Measurements from ENCODE around the gene SLC25A45. TPM values are rescaled to one million over a fixed set of nuclear protein-coding genes. Genes with fewer than 3 reads are reported as not detected.

SLC25A45 gene
- total RNA-seq, 2 donors from 2014 or later: 52.4 to 67.2 TPM

GRCh38 chr11:65329944-65330403 is 52.5 kb downstream of the SLC25A45 start:
- no peak overlapping the region for H3K4me3 ChIP-seq
- ATAC-seq: peak; percentile 70
- TF ChIP-seq POLR2A (IDR thresholded peaks at IDR 0.05) (no peak), CTCF (IDR thresholded peaks at IDR 0.05) (peak; percentile 77 to 91 (median 82))
- H3K27ac ChIP-seq: peak overlapping the region in 2 of 4 donors; percentile 16 to 17
- whole genome bisulfite sequencing, 2 donors: 5 to 6% methylated on average over 13 of the region's 13 CpGs
- DNase-seq: peak; percentile 93 to 96 (median 94)
- no peaks in the 10 kb centered on the region for H3K27me3 ChIP-seq
- intact Hi-C loops (cut with DNase I): no loop called here
- H3K9me3 ChIP-seq: no peaks in the 10 kb centered on the region
- H3K36me3 ChIP-seq (replicated peaks in 1 of 2; ENCODE audit: insufficient read depth in 1 of 2, low read depth in 2 of 2): no peaks in the 10 kb centered on the region
- peaks cover 17% of the 10 kb centered on the region for H3K4me1 ChIP-seq

- Histone ChIP-seq H3K27me3 (no peaks in the 10 kb centered on the region), H3K4me1 (peaks cover 12% of the 10 kb centered on the region), H3K9me3 (no peaks in the 10 kb centered on the region), H3K27ac (peak overlapping the region in 2 of 4 donors; percentile 16 to 17), H3K4me3 (no peak overlapping the region), H3K36me3 (replicated peaks in 1 of 2; ENCODE audit: insufficient read depth in 1 of 2, low read depth in 2 of 2) (no peaks in the 10 kb centered on the region)
- no peak for ATAC-seq
- WGBS, 2 donors: 52 to 60% methylated on average over 2 of the region's 2 CpGs
- intact Hi-C loops (cut with DNase I): no loop called here
- TF ChIP-seq POLR2A (IDR thresholded peaks at IDR 0.05): no peak
- TF ChIP-seq CTCF (IDR thresholded peaks at IDR 0.05): no peak
- no peak for DNase-seq
Measured at GRCh38 chr11:65329478-65329877, 53.0 kb downstream of the SLC25A45 start.

GRCh38 chr11:65327021-65327420 is 55.4 kb downstream of the SLC25A45 start:
- Histone ChIP-seq H3K9me3 (no peaks in the 10 kb centered on the region), H3K27ac (no peak overlapping the region), H3K4me1 (peaks cover 9% of the 10 kb centered on the region), H3K36me3 (replicated peaks in 1 of 2; ENCODE audit: insufficient read depth in 1 of 2, low read depth in 2 of 2) (no peaks in the 10 kb centered on the region), H3K27me3 (no peaks in the 10 kb centered on the region), H3K4me3 (no peak overlapping the region)
- DNase-seq (no peak), ATAC-seq (no peak)
- 83 to 87% methylated on average over 8 of the region's 8 CpGs for WGBS, 2 donors
- intact Hi-C loops (cut with DNase I): no loop called here
- TF ChIP-seq CTCF (IDR thresholded peaks at IDR 0.05) (no peak), POLR2A (IDR thresholded peaks at IDR 0.05) (no peak)

DNA sequence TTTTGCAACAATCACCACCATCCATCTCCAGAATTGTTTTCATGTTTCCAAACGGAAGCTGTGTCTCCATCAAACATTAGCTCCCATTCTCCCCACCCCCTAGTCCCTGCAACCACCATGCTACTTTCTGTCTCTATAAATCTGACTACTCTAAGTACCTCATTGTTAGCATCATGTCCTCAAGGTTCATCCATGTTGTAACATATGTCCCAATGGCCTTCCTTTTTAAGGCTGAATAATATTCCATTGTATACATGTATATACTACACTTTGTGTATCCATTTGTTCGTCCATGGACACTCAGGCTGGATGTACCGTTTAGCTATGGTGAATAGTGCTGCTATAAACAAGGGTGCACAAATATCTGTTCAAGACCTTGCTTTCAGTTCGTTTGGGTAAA is 57.0 kb downstream of the SLC25A45 start:
- no peak overlapping the region for H3K27ac ChIP-seq
- 74 to 75% methylated on average over 4 of the region's 4 CpGs for WGBS, 2 donors
- intact Hi-C loops (cut with DNase I): no loop called here
- H3K9me3 ChIP-seq: no peaks in the 10 kb centered on the region
- no peak for ATAC-seq
- no peak overlapping the region for H3K4me3 ChIP-seq
- no peaks in the 10 kb centered on the region for H3K27me3 ChIP-seq
- no peaks in the 10 kb centered on the region for H3K36me3 ChIP-seq (replicated peaks in 1 of 2; ENCODE audit: insufficient read depth in 1 of 2, low read depth in 2 of 2)
- peaks cover 9% of the 10 kb centered on the region for H3K4me1 ChIP-seq
- no peak for DNase-seq
- no peak for TF ChIP-seq POLR2A (IDR thresholded peaks at IDR 0.05)
- no peak for TF ChIP-seq CTCF (IDR thresholded peaks at IDR 0.05)

Other genes starting within 250 kb of the SLC25A45 start
- 10 to 100 TPM; 41.0 to 97.2 TPM for gene SYVN1, start 248.1 kb downstream of the SLC25A45 start, total RNA-seq
- gene SPDYC, start 212.4 kb downstream of the SLC25A45 start, total RNA-seq: not detected
- gene CAPN1, start 200.7 kb downstream of the SLC25A45 start, total RNA-seq: 100 to 1,000 TPM; 142 to 245 TPM
- gene POLA2, start 120.7 kb downstream of the SLC25A45 start, total RNA-seq: 10 to 100 TPM in 1 of 2 donors, 1 to 10 TPM in 1; 7.3 to 19.1 TPM
- 10 to 100 TPM in 1 of 2 donors, 1 to 10 TPM in 1; 8.3 to 16.8 TPM for gene CDC42EP2, start 67.8 kb downstream of the SLC25A45 start, total RNA-seq
- 10 to 100 TPM; 18.1 to 30.1 TPM for gene DPF2, start 48.8 kb downstream of the SLC25A45 start, total RNA-seq
- gene TIGD3, start 27.9 kb downstream of the SLC25A45 start, total RNA-seq: not detected
- 10 to 100 TPM; 20.0 to 46.8 TPM for gene FRMD8, start 4.0 kb upstream of the SLC25A45 start, total RNA-seq
- 100 to 1,000 TPM; 376 to 539 TPM for gene NEAT1, start 40.2 kb upstream of the SLC25A45 start, total RNA-seq
- gene MALAT1, start 116.4 kb upstream of the SLC25A45 start, total RNA-seq: over 10,000 TPM; 10,129 to 14,092 TPM
- 10 to 100 TPM; 55.0 to 62.3 TPM for gene SCYL1, start 142.4 kb upstream of the SLC25A45 start, total RNA-seq
- gene LTBP3, start 175.7 kb upstream of the SLC25A45 start, total RNA-seq: 100 to 1,000 TPM; 131 to 330 TPM
- 10 to 100 TPM; 39.2 to 66.9 TPM for gene ZNRD2, start 187.8 kb upstream of the SLC25A45 start, total RNA-seq
- gene FAM89B, start 189.9 kb upstream of the SLC25A45 start, total RNA-seq: 100 to 1,000 TPM in 1 of 2 donors, 10 to 100 TPM in 1; 44.8 to 116 TPM
- gene EHBP1L1, start 193.4 kb upstream of the SLC25A45 start, total RNA-seq: 10 to 100 TPM; 35.0 to 76.1 TPM
- 1 to 10 TPM in 1 of 2 donors, under 1 TPM in 1; 0.66 to 1.0 TPM for gene KCNK7, start 213.2 kb upstream of the SLC25A45 start, total RNA-seq
- 10 to 100 TPM; 31.6 to 94.9 TPM for gene MAP3K11, start 231.6 kb upstream of the SLC25A45 start, total RNA-seq
- 10 to 100 TPM; 21.8 to 56.7 TPM for gene PCNX3, start 233.1 kb upstream of the SLC25A45 start, total RNA-seq